ENCODE data around the gene FLNB.

FLNB gene

GRCh38 chr3:58161435-58162398 is 153.5 kb downstream of the FLNB start:
- H3K4me3 ChIP-seq (ENCODE audit: low read depth, low read length): no peak overlapping the region
- TF ChIP-seq CTCF (IDR thresholded peaks at IDR 0.05; ENCODE audit: low read depth, low read length): no peak
- in situ Hi-C loops (cut with HindIII; ENCODE audit: low sequenced_read_pairs): no loop called here
- peak; percentile 93 for DNase-seq (ENCODE audit: low read depth, low spot score)

GRCh38 chr3:58163234-58163633 is 155.0 kb downstream of the FLNB start:
- in situ Hi-C loops (cut with HindIII; ENCODE audit: low sequenced_read_pairs): no loop called here
- no peak for TF ChIP-seq CTCF (IDR thresholded peaks at IDR 0.05; ENCODE audit: low read depth, low read length)
- DNase-seq (ENCODE audit: low read depth, low spot score): peak; percentile 38
- no peak overlapping the region for H3K4me3 ChIP-seq (ENCODE audit: low read depth, low read length)

GRCh38 chr3:58164199-58164879 is 156.1 kb downstream of the FLNB start:
- in situ Hi-C loops (cut with HindIII; ENCODE audit: low sequenced_read_pairs): no loop called here
- DNase-seq (ENCODE audit: low read depth, low spot score): peak; percentile 84
- no peak for TF ChIP-seq CTCF (IDR thresholded peaks at IDR 0.05; ENCODE audit: low read depth, low read length)
- no peak overlapping the region for H3K4me3 ChIP-seq (ENCODE audit: low read depth, low read length)

GRCh38 chr3:58164906-58165821 is 156.9 kb downstream of the FLNB start:
- in situ Hi-C loops (cut with HindIII; ENCODE audit: low sequenced_read_pairs): no loop called here
- no peak for TF ChIP-seq CTCF (IDR thresholded peaks at IDR 0.05; ENCODE audit: low read depth, low read length)
- H3K4me3 ChIP-seq (ENCODE audit: low read depth, low read length): no peak overlapping the region
- DNase-seq (ENCODE audit: low read depth, low spot score): peak; percentile 62

- no peak overlapping the region for H3K4me3 ChIP-seq (ENCODE audit: low read depth, low read length)
- in situ Hi-C loops (cut with HindIII; ENCODE audit: low sequenced_read_pairs): no loop called here
- peak; percentile 46 for DNase-seq (ENCODE audit: low read depth, low spot score)
- TF ChIP-seq CTCF (IDR thresholded peaks at IDR 0.05; ENCODE audit: low read depth, low read length): peak; percentile 94
Measured at GRCh38 chr3:58167431-58168351, 159.5 kb downstream of the FLNB start.

All from astrocyte of the spinal cord (primary cell).